HUES64 (cell line): ENCODE results near the gene SEMA4D.

ENCODE experiments used
- H3K27ac ChIP-seq: 2 replicates; pipeline ENCODE4 v1.7.0; 2013; ENCODE audit warnings: low read depth, low read length, inconsistent platforms
- H3K27me3 ChIP-seq: 2 replicates; pipeline ENCODE4 v1.6.1; 2013; ENCODE audit warnings: mild to moderate bottlenecking, low read length; ENCODE audit not compliant: insufficient read depth
- H3K36me3 ChIP-seq: 2 replicates; pipeline ENCODE4 v1.6.1; 2013; ENCODE audit warnings: mild to moderate bottlenecking, low read length; ENCODE audit not compliant: insufficient read depth
- H3K4me1 ChIP-seq: 2 replicates; pipeline ENCODE4 v1.6.1; 2013; ENCODE audit warnings: mild to moderate bottlenecking, low read length, moderate library complexity; ENCODE audit not compliant: insufficient read depth
- H3K4me3 ChIP-seq: 2 replicates; pipeline ENCODE4 v1.5.1; 2013; ENCODE audit warnings: mild to moderate bottlenecking, low read length, moderate library complexity
- H3K9ac ChIP-seq: 2 replicates; pipeline ENCODE4 v1.6.1; 2013; ENCODE audit warnings: mild to moderate bottlenecking, low read depth, low read length
- H3K9me3 ChIP-seq: 2 replicates; pipeline ENCODE4 v1.6.1; 2013; ENCODE audit warnings: low read depth, low read length; ENCODE audit not compliant: insufficient read depth
- WGBS: fragments of 150-250, 120-280 bp; methylation state at CpG from one replicate; pipeline ENCODE4 v1.1.7; 2013; ENCODE audit warnings: missing lambda C conversion rate; 5-methylcytosine and 5-hydroxymethylcytosine counted together

SEMA4D gene

GRCh38 chr9:89422151-89422975, 75.5 kb downstream of the SEMA4D start:
- 92% methylated on average over 16 of the region's 16 CpGs for WGBS
- Histone ChIP-seq H3K9me3 (no peaks in the 10 kb centered on the region), H3K27me3 (no peaks in the 10 kb centered on the region), H3K4me3 (no peak overlapping the region), H3K9ac (no peak overlapping the region), H3K4me1 (no peaks in the 10 kb centered on the region), H3K36me3 (no peaks in the 10 kb centered on the region), H3K27ac (no peak overlapping the region)

- H3K4me3 ChIP-seq, result no peak overlapping the region
- H3K36me3 ChIP-seq, result no peaks in the 10 kb centered on the region
- H3K27ac ChIP-seq, result no peak overlapping the region
Observed at GRCh38 chr9:89421595-89421994, 76.3 kb downstream of the SEMA4D start.

GRCh38 chr9:89420397-89421178, 77.3 kb downstream of the SEMA4D start:
- H3K9ac ChIP-seq, result no peak overlapping the region
- WGBS, result 93% methylated on average over 9 of the region's 9 CpGs
- H3K4me3 ChIP-seq, result no peak overlapping the region
- no peaks in the 10 kb centered on the region for H3K4me1 ChIP-seq
- H3K27ac ChIP-seq, result no peak overlapping the region
- H3K9me3 ChIP-seq, result no peaks in the 10 kb centered on the region
- H3K27me3 ChIP-seq, result no peaks in the 10 kb centered on the region
- no peaks in the 10 kb centered on the region for H3K36me3 ChIP-seq

More at GRCh38 chr9:89421595-89421994, 76.3 kb downstream of the SEMA4D start:
- 94% methylated on average over 5 of the region's 6 CpGs for WGBS
- no peak overlapping the region for H3K9ac ChIP-seq
- H3K4me1 ChIP-seq, result no peaks in the 10 kb centered on the region
- no peaks in the 10 kb centered on the region for H3K9me3 ChIP-seq
- no peaks in the 10 kb centered on the region for H3K27me3 ChIP-seq

- no peaks in the 10 kb centered on the region for H3K4me1 ChIP-seq
- no peaks in the 10 kb centered on the region for H3K36me3 ChIP-seq
- no peaks in the 10 kb centered on the region for H3K9me3 ChIP-seq
- H3K4me3 ChIP-seq, result no peak overlapping the region
- no peak overlapping the region for H3K9ac ChIP-seq
- H3K27me3 ChIP-seq, result no peaks in the 10 kb centered on the region
- H3K27ac ChIP-seq, result no peak overlapping the region
- 95% methylated on average over 5 of the region's 6 CpGs for WGBS
Observed at GRCh38 chr9:89419978-89420394, 77.9 kb downstream of the SEMA4D start.

GRCh38 chr9:89418882-89419640, 78.9 kb downstream of the SEMA4D start:
- H3K4me3 ChIP-seq, result no peak overlapping the region
- H3K27ac ChIP-seq, result no peak overlapping the region
- WGBS, result 93% methylated on average over 21 of the region's 21 CpGs
- H3K4me1 ChIP-seq, result no peaks in the 10 kb centered on the region
- no peaks in the 10 kb centered on the region for H3K36me3 ChIP-seq
- H3K27me3 ChIP-seq, result no peaks in the 10 kb centered on the region
- H3K9ac ChIP-seq, result no peak overlapping the region
- H3K9me3 ChIP-seq, result no peaks in the 10 kb centered on the region

- WGBS, result 91% methylated on average over 9 of the region's 9 CpGs
- no peaks in the 10 kb centered on the region for H3K27me3 ChIP-seq
- no peaks in the 10 kb centered on the region for H3K9me3 ChIP-seq
- peaks cover 3% of the 10 kb centered on the region for H3K4me1 ChIP-seq
- H3K4me3 ChIP-seq, result no peak overlapping the region
- no peak overlapping the region for H3K9ac ChIP-seq
- H3K36me3 ChIP-seq, result 0 out of 2 replicates have a peak, but pooled peaks cover 5% of the 10 kb centered on the region
- no peak overlapping the region for H3K27ac ChIP-seq
Observed at GRCh38 chr9:89418474-89418845, 79.5 kb downstream of the SEMA4D start.

GRCh38 chr9:89417832-89418473, 80.0 kb downstream of the SEMA4D start:
- 0 out of 2 replicates have a peak, but pooled peaks cover 5% of the 10 kb centered on the region for H3K36me3 ChIP-seq
- no peak overlapping the region for H3K4me3 ChIP-seq

GRCh38 chr9:89414670-89415324, 83.1 kb downstream of the SEMA4D start:
- Histone ChIP-seq H3K9me3 (no peaks in the 10 kb centered on the region), H3K4me1 (peaks cover 26% of the 10 kb centered on the region), H3K36me3 (0 out of 2 replicates have a peak, but pooled peaks cover 5% of the 10 kb centered on the region), H3K27ac (no peak overlapping the region), H3K9ac (no peak overlapping the region), H3K4me3 (no peak overlapping the region), H3K27me3 (no peaks in the 10 kb centered on the region)
- 95% methylated on average over 9 of the region's 9 CpGs for WGBS

More at GRCh38 chr9:89417832-89418473, 80.0 kb downstream of the SEMA4D start:
- Histone ChIP-seq H3K27me3 (no peaks in the 10 kb centered on the region), H3K9me3 (no peaks in the 10 kb centered on the region), H3K27ac (no peak overlapping the region), H3K9ac (no peak overlapping the region), H3K4me1 (peaks cover 8% of the 10 kb centered on the region)
- WGBS, result 88% methylated on average over 6 of the region's 6 CpGs

- Histone ChIP-seq H3K4me1 (peaks cover 26% of the 10 kb centered on the region), H3K9me3 (no peaks in the 10 kb centered on the region), H3K4me3 (no peak overlapping the region), H3K9ac (no peak overlapping the region), H3K36me3 (0 out of 2 replicates have a peak, but pooled peaks cover 5% of the 10 kb centered on the region), H3K27ac (no peak overlapping the region), H3K27me3 (no peaks in the 10 kb centered on the region)
- WGBS, result 90% methylated on average over 4 of the region's 4 CpGs
Observed at GRCh38 chr9:89413963-89414638, 83.8 kb downstream of the SEMA4D start.

- no peak overlapping the region for H3K9ac ChIP-seq
- peaks cover 26% of the 10 kb centered on the region for H3K4me1 ChIP-seq
- no peaks in the 10 kb centered on the region for H3K27me3 ChIP-seq
- H3K4me3 ChIP-seq, result peak overlapping the region; percentile 11; the same call in 1 of the 2 replicates
- 0 out of 2 replicates have a peak, but pooled peaks cover 5% of the 10 kb centered on the region for H3K36me3 ChIP-seq
- WGBS, result 4% methylated on average over 4 of the region's 4 CpGs
- peak overlapping the region; percentile 62; the same call in 1 of the 2 replicates for H3K27ac ChIP-seq
- H3K9me3 ChIP-seq, result no peaks in the 10 kb centered on the region
Observed at GRCh38 chr9:89412951-89413350, 85.0 kb downstream of the SEMA4D start.
